Bronchial epithelial cell (primary cell): Measurements from ENCODE around the gene AKAP6. TPM values are rescaled to one million over a fixed set of nuclear protein-coding genes. Genes with fewer than 3 reads are reported as not detected.
"Not testable (repeated sequence)": the region's sequence is repeated elsewhere in the genome, so short reads cannot be mapped to it uniquely, and the experiment has no call there.

Experiments
- DNase-seq: peaks from one replicate; pipeline ENCODE4 v3.0.0-alpha.2; 2010; ENCODE audit warnings: low read depth
- FAIRE-seq: peaks from 2 replicates; lab custom pipeline; 2011; peaks lifted over from hg19 to GRCh38; lab: Jason Lieb, UNC
- H3K27me3 ChIP-seq: 2 replicates; pipeline ENCODE4 v1.5.1; 2011; ENCODE audit warnings: low read length; ENCODE audit not compliant: control insufficient read depth, insufficient read depth
- H3K36me3 ChIP-seq: 2 replicates; pipeline ENCODE4 v1.5.1; 2011; ENCODE audit warnings: low read length; ENCODE audit not compliant: control insufficient read depth, insufficient read depth
- H3K4me3 ChIP-seq: 2 replicates; pipeline ENCODE4 v1.5.1; 2011; ENCODE audit warnings: mild to moderate bottlenecking, low read depth, low read length, control low read depth
- CTCF ChIP-seq: IDR thresholded peaks from 2 replicates; pipeline ENCODE4 v1.5.1; 2011; ENCODE audit warnings: mild to moderate bottlenecking, moderate library complexity, low read length, control low read depth, inconsistent platforms; ENCODE audit not compliant: insufficient read depth, severe bottlenecking
- total RNA-seq: library from RNA; depleted of rRNA; stranded (reverse); fragments of >200 nt; gene quantifications from 2 replicates; pipeline ENCODE4 v1.2.1, GENCODE V29; 2014

AKAP6 gene
- total RNA-seq, 1 donor from 2014 or later, result 4.2 TPM

GRCh38 chr14:32366986-32367385 is 37.9 kb downstream of the AKAP6 start:
- no peak overlapping the region for H3K4me3 ChIP-seq
- no peaks in the 10 kb centered on the region for H3K36me3 ChIP-seq
- DNase-seq (no peak), FAIRE-seq (no peak)
- H3K27me3 ChIP-seq, result no peaks in the 10 kb centered on the region
- TF ChIP-seq CTCF, result no peak

GRCh38 chr14:32367516-32367915 is 38.4 kb downstream of the AKAP6 start:
- FAIRE-seq, result no peak
- no peak for TF ChIP-seq CTCF
- Histone ChIP-seq H3K4me3 (no peak overlapping the region), H3K27me3 (no peaks in the 10 kb centered on the region), H3K36me3 (no peaks in the 10 kb centered on the region)
- peak; percentile 78 for DNase-seq

DNA sequence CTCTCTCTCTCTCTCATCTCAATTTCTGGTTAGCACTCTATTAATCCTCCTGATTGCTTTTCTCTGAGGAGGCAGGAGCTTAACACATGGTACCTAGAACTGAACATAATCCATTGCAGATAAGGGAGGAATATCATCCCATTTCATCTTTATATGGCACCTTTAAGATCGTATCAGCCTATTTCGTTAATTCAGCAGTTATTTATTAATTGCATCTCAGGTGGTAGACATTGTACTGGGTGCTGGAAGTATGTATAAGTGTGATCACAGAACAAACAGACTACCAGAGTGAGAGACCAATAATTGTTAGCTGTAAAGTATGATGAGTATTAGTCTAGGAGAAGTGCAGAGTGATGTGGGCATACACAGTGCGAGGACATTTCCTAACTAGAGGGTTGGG is 39.0 kb downstream of the AKAP6 start:
- H3K4me3 ChIP-seq, result no peak overlapping the region
- no peaks in the 10 kb centered on the region for H3K36me3 ChIP-seq
- FAIRE-seq (no peak), DNase-seq (no peak)
- no peak for TF ChIP-seq CTCF
- H3K27me3 ChIP-seq, result no peaks in the 10 kb centered on the region

DNA sequence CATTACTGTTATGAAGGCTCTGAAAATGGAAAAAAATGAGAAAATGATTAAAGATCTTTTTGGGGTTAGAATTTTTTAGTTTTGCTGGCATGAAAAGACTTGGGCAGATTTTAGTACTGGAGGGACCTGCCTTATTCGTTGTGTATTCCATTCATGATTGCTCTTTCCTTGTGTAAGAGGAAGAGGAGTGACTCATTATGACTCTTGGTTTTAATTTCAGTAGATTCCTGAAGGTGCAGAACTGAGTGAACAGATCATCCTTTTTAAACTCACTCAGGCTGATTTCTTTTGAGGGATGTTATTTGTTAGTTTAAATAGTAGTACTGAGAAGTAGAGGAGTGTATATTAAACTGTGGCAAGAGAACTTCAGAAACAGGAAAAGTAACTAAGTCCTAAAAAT is 41.6 kb downstream of the AKAP6 start:
- Histone ChIP-seq H3K27me3 (no peaks in the 10 kb centered on the region), H3K4me3 (no peak overlapping the region), H3K36me3 (no peaks in the 10 kb centered on the region)
- FAIRE-seq (no peak), DNase-seq (peak; percentile 96)
- no peak for TF ChIP-seq CTCF

DNA sequence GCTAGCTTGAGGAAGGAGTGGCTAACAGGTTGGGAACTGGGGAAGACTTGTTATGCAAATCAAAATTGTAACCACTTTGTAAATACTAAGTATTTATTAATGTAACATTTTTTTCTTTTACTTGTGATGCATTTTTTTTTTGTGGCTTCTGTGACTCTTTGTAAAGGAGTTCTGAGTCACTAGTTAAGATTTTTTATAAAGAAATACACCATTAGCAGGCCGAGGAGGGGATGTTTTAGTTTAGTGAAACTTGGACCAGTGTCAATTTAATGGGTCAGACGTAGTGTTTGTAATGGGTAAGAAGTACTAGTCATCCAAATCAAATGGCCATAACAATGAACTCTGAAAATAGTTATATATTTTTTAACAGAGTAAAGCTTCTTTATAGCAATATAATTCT is 43.1 kb downstream of the AKAP6 start:
- TF ChIP-seq CTCF, result no peak
- DNase-seq, result peak; percentile 92
- H3K36me3 ChIP-seq, result no peaks in the 10 kb centered on the region
- no peak overlapping the region for H3K4me3 ChIP-seq
- no peaks in the 10 kb centered on the region for H3K27me3 ChIP-seq
- FAIRE-seq, result no peak

DNA sequence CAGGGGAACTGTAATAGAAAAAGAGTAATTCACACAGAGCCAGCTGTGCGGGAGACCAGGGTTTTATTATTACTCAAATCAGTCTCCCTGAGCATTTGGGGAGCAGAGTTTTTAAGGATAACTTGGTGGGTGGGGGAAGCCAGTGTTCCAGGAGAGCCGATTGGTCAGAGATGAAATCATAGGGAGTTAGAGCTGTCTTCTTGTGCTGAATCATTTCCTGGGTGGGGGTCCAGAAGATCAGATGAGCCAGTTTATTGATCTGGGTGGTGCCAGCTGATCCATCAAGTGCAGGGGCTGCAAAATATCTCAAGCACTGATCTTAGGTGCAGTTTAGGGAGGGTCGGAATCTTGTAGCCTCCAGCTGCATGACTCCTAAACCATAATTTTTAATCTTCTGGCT is 44.1 kb downstream of the AKAP6 start:
- not testable (repeated sequence) for FAIRE-seq, DNase-seq, H3K36me3 ChIP-seq, H3K27me3 ChIP-seq, H3K4me3 ChIP-seq
